GM13976 (cell line): ENCODE results near the gene CD8A.

Source experiments
- DNase-seq: peaks from one replicate; pipeline ENCODE4 v3.0.0; 2012; ENCODE audit warnings: low spot score
- in situ Hi-C: fragments of 300-500 bp; cut with MboI; formaldehyde crosslinking; loops from one replicate; pipeline ENCODE4 v1.12.0; 2022; ENCODE audit warnings: low sequenced_read_pairs, mixed read lengths, inconsistent platforms; ENCODE audit not compliant: unreplicated experiment
- TF ChIP-seq, protein P1 (sequence below): IDR thresholded peaks from 2 replicates; pipeline ENCODE4 v1.5.1; 2012; ENCODE audit warnings: borderline replicate concordance, mild to moderate bottlenecking; ENCODE audit not compliant: insufficient read depth; ENCODE audit errors: extremely low read depth, missing control alignments, control extremely low read depth

CD8A gene

DNA sequence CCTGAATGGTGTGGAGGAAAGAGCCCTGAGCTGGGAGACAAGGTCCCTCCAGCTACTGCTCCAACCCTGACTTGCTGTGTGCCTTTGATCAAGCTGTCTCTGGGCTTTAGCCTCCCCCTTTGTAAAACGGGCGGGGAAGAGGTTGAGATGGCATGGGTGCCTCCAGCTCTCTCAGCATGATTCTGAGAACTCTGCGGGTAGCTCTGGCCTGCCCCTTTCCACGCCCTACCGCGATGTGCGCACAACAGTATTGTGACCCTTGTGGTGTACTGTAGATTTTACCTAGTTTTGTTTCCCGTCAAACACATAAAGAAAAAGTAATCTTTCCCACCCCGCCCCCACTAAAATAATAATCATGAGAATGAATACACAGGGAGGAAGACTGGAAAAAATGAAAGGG lies 5.3 kb downstream of the CD8A start:
- TF ChIP-seq, protein P1, sequence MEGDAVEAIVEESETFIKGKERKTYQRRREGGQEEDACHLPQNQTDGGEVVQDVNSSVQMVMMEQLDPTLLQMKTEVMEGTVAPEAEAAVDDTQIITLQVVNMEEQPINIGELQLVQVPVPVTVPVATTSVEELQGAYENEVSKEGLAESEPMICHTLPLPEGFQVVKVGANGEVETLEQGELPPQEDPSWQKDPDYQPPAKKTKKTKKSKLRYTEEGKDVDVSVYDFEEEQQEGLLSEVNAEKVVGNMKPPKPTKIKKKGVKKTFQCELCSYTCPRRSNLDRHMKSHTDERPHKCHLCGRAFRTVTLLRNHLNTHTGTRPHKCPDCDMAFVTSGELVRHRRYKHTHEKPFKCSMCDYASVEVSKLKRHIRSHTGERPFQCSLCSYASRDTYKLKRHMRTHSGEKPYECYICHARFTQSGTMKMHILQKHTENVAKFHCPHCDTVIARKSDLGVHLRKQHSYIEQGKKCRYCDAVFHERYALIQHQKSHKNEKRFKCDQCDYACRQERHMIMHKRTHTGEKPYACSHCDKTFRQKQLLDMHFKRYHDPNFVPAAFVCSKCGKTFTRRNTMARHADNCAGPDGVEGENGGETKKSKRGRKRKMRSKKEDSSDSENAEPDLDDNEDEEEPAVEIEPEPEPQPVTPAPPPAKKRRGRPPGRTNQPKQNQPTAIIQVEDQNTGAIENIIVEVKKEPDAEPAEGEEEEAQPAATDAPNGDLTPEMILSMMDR: no peak
- in situ Hi-C loops: no loop called here
- DNase-seq: no peak

DNA sequence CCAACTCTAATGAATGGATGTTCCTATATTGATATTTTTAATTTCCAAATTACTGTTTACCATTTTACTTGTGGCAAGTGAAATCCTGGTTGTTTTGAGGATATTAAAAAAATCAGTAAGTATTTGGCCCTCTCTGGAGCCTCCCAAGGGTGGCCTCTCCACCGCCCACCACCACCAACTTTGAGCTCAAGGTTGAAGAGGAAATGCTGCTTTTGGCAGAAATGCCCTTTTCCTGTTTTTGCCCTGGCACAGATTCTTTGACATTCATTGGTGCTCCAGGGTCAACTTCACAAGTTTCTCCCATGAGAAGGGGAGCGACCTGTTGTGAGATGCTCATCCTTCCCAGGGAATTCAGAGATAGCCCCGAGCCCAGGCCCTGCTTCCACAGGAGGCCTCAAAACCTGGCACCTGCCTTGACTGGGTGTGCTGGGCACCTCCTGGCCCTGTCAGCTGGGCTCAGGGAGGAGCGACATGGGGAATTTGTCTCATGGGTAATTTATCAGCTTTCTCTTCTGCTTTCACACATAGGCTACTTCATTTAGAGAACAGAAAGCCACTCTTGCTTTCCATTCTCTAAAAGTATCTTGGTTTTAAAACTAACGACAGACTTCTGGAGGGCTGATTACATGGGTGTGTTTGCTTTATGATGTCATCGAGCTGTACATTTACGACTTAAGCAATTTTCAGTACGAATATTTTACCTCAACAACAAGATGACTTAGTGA lies 6.9 kb downstream of the CD8A start:
- peak; percentile 81 for DNase-seq
- in situ Hi-C loops: no loop called here
- TF ChIP-seq, protein P1: no peak

DNA sequence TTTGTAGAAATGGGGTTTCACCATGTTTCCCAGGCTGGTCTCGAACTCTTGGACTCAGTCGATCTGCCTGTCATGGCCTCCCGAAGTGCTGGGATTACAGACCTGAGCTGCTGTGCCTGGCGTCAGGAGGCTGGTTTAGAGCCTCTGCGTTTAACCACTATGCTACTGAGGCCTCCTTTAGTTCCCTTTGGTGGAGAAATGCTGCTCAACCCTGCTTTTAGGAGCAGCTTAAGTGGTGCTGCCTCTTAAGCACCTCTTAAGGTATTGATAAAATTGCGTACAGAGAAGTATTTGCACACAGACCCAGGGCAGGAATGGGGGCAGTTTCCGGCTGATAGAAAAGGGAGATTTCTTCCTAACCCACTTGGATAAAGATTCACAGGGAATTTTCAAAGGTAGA lies 8.0 kb downstream of the CD8A start:
- TF ChIP-seq, protein P1: no peak
- no peak for DNase-seq
- in situ Hi-C loops: no loop called here

DNA sequence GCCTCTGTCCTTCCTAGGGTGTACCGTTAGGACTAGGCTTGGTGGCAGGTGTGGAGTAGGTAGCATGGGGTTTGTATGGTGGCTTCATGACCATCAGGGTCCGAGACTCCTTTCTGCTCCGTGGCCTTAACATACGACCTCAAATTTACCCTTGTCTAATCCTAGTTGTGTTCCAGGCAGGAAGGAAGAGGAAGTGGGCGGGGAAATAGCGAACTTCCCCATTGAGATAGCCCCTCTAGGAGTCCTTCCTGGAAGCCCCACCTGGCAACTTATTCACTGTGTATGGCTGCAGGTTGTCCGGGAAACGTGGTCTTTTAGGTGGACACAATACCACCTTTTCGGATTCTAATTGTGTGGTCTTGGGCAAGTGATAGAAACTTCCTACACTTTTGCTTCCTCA lies 9.3 kb downstream of the CD8A start:
- DNase-seq: no peak
- TF ChIP-seq, protein P1: no peak
- in situ Hi-C loops: no loop called here

DNA sequence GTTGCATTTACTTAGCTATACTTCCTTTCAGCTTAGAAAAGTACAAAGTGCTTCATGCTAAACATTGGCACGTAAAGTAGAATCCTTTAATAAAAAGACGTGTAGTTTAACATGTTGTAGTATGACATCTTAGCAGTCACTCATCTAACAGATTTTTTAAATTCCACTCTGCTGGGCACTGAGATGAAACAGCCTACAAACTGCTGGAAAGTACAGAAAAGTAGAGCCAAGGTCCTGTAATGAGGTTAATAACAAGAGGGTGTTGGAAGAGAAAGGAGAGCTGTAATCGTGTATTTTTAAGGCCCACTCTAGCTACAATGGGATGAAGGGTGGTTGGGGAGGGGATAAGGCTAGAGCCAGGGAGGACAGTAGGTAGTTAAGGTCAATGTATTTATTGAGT lies 10.7 kb downstream of the CD8A start:
- no peak for DNase-seq
- in situ Hi-C loops: no loop called here
- TF ChIP-seq, protein P1: no peak

DNA sequence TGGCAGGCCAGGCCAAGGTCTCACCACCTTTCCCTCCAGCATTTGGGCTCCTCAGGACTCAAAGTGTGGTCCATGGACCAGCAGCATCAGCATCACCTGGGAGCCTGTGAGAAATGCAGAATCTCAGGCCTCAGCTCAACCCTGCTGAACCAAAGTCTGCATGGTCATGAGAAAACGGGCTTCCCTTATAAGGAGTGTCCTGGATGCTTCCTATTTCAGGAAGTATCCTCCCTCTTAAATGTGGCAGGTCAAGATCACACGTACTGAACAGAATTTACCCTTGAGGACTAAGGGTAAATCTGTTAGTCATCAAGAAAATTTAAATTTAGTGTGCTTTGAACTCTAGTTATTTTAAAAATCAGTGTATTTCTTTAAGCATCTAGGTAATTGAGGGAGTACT lies 11.8 kb downstream of the CD8A start:
- TF ChIP-seq, protein P1: no peak
- in situ Hi-C loops: no loop called here
- DNase-seq: no peak

DNA sequence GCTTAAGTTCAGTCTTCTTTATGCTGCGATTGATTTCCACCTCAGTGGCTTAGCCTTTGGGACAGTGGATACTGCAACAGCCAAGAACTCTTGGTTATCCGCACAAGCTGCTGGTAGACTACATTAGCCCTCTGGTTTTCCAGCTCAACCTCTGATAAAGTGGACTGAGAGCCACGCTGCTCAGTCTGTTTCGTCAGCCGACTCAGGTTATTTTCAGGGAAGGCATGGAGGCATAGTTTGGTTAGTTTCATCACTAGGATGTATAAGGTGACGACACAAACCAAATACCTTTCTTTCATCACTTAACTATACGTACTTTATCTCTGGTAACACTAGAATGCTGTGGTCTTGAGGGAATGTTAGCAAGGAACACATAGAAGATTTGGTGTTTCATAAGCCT lies 14.2 kb downstream of the CD8A start:
- TF ChIP-seq, protein P1: no peak
- in situ Hi-C loops: no loop called here
- no peak for DNase-seq
